Duodenal mucosa (tissue), 2 donors: Measurements from ENCODE around the gene ACIN1.

Experiments
- H3K27ac ChIP-seq: one replicate; pipeline ENCODE4 v1.7.0; 2013; ENCODE audit warnings: low read depth, low read length
- H3K27me3 ChIP-seq, 2 donors: one replicate each; pipeline ENCODE4 v1.7.0; 2013; ENCODE audit warnings: low read length in 2 of 2, control low read depth in 1 of 2; ENCODE audit not compliant: insufficient read depth in 2 of 2, control insufficient read depth in 1 of 2
- H3K36me3 ChIP-seq, 2 donors: one replicate each; pipeline ENCODE4 v1.7.0; 2013; ENCODE audit warnings: low read length in 2 of 2, control low read depth in 1 of 2; ENCODE audit not compliant: insufficient read depth in 2 of 2, control insufficient read depth in 1 of 2
- H3K4me1 ChIP-seq, 2 donors: one replicate each; pipeline ENCODE4 v1.7.0; 2013; ENCODE audit warnings: low read length in 2 of 2, control low read depth in 1 of 2; ENCODE audit not compliant: insufficient read depth in 2 of 2, control insufficient read depth in 1 of 2
- H3K4me3 ChIP-seq, 2 donors: one replicate each; pipeline ENCODE4 v1.7.0; 2013; ENCODE audit warnings: low read length in 2 of 2, low read depth in 1 of 2
- H3K9ac ChIP-seq, 2 donors: one replicate each; pipeline ENCODE4 v1.7.0; 2013; ENCODE audit warnings: low read length in 2 of 2, low read depth in 1 of 2
- H3K9me3 ChIP-seq, 2 donors: one replicate each; pipeline ENCODE4 v1.7.0; 2013; ENCODE audit warnings: low read length in 2 of 2, control low read depth in 1 of 2; ENCODE audit not compliant: control insufficient read depth in 1 of 2

ACIN1 gene

GRCh38 chr14:23057757-23058653 lies 36.9 kb downstream of the ACIN1 start:
- no peak overlapping the region for H3K27ac ChIP-seq
- no peaks in the 10 kb centered on the region for H3K27me3 ChIP-seq
- peaks cover 14 to 17% of the 10 kb centered on the region in 2 donors for H3K4me1 ChIP-seq
- no peaks in the 10 kb centered on the region for H3K9me3 ChIP-seq
- H3K36me3 ChIP-seq: peaks cover 26 to 38% of the 10 kb centered on the region in 2 donors
- peak overlapping the region in 1 of 2 donors; percentile 66 for H3K9ac ChIP-seq
- H3K4me3 ChIP-seq: peak overlapping the region; percentile 72 to 74

GRCh38 chr14:23056956-23057756 lies 37.8 kb downstream of the ACIN1 start, which contains the start of gene CDH24:
CDH24 (minus strand) TSS chr14:23057520; CDS start chr14:23055733, 1,787 bp downstream.
- Histone ChIP-seq H3K27me3 (no peaks in the 10 kb centered on the region), H3K36me3 (peaks cover 18 to 29% of the 10 kb centered on the region in 2 donors), H3K4me1 (peaks cover 14 to 17% of the 10 kb centered on the region in 2 donors), H3K9ac (peak within 1 kb of the TSS; percentile 33 to 66), H3K27ac (no peak within 1 kb of the TSS), H3K9me3 (no peaks in the 10 kb centered on the region), H3K4me3 (peak within 1 kb of the TSS; percentile 72 to 74)

GRCh38 chr14:23056145-23056955 lies 38.6 kb downstream of the ACIN1 start:
- Histone ChIP-seq H3K27me3 (no peaks in the 10 kb centered on the region), H3K4me3 (peak overlapping the region; percentile 48 to 61), H3K9me3 (no peaks in the 10 kb centered on the region), H3K4me1 (peaks cover 14 to 17% of the 10 kb centered on the region in 2 donors), H3K27ac (no peak overlapping the region), H3K9ac (peak overlapping the region; percentile 26 to 45), H3K36me3 (peaks cover 14 to 26% of the 10 kb centered on the region in 2 donors)

DNA sequence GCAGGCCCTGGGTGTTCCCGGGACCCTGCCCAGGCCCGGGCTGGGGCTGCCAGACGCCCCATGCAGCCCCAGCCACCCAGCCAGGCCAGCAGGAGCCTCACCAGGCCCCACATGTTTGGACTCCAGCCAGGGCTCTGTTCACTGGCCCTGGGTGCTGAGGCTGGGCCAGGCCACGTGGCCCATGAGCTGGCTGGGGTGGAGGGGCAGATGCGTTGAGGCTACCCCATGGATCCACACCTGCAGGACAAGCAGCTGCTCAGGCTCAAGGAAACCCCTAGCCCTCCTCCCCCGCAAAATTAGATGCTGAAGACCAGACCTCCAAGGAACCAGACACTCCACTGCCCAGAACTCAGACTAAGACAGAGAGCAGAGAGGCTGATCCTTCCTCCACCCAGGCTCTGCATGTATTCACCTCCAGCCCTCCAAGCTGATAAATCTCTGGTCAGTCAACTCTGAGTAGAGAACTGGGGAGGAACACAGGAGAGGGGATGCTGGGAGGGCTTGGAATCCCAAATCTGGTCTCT lies 39.3 kb downstream of the ACIN1 start:
- H3K27me3 ChIP-seq: no peaks in the 10 kb centered on the region
- H3K4me1 ChIP-seq: peaks cover 14 to 17% of the 10 kb centered on the region in 2 donors
- no peak overlapping the region for H3K9ac ChIP-seq
- H3K4me3 ChIP-seq: no peak overlapping the region
- no peaks in the 10 kb centered on the region for H3K9me3 ChIP-seq
- H3K27ac ChIP-seq: no peak overlapping the region
- H3K36me3 ChIP-seq: peaks cover 9 to 19% of the 10 kb centered on the region in 2 donors

DNA sequence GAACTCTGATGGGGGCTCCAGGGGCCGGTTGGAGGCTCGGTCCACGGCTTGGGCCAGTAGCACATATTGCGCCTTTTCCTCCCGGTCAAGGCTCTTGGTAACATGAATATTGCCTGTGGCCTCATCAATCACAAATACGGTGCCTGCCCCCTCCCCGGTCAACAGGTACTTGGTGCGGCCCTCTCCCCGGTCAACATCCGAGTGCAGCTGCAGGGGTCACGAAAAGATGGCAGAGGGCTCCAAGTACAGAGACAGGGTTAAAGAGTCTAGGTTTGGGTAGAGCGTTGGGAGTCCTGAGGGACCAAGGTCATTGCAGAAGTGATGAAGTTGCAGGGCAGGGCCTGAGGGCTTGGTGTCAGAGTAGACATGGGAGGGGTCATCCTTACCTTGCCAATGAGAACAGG lies 39.8 kb downstream of the ACIN1 start:
- H3K36me3 ChIP-seq: peaks cover 8 to 14% of the 10 kb centered on the region in 2 donors
- H3K9ac ChIP-seq: no peak overlapping the region
- no peak overlapping the region for H3K4me3 ChIP-seq
- peaks cover 14 to 17% of the 10 kb centered on the region in 2 donors for H3K4me1 ChIP-seq
- H3K27ac ChIP-seq: no peak overlapping the region
- H3K9me3 ChIP-seq: no peaks in the 10 kb centered on the region
- no peaks in the 10 kb centered on the region for H3K27me3 ChIP-seq

DNA sequence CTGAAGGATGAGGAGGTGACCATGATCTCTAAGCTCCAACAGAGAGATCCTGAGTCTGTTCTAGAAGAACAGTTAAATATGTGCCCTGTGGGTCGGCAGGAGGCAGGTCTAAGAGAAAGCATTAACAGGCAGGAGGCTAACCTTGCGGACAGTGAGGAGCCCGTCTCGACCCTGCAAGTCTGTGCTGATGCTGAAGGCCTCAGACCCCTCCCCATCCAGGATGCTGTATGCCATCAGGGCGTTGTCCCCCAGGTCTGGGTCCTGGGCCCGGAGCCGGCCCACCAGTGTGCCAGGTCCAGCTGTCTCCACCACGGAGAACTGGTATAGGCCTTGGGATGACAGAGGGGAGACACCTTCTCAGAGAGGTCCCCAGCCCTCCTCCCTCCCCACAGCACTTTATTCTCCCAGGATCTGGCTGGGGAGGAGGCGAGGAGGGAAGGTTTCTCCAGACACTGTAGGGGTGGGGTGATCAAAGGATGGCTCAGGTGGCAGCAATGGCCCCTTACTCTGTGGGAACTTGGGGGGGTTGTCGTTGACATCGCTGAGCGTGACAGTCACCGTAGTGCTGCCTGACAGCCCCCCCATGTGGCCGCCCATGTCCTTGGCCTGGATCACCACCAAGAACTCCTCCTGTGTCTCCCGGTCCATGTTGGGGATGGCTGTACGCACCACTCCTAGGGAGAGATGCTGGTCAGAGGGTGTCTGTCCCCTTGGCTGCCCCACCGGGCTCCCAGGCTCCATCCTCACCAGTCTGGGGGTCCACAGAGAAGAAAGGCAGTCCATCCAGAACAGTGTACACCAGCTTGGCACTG lies 40.7 kb downstream of the ACIN1 start:
- H3K9me3 ChIP-seq: no peaks in the 10 kb centered on the region
- no peak overlapping the region for H3K9ac ChIP-seq
- H3K27ac ChIP-seq: no peak overlapping the region
- H3K4me3 ChIP-seq: no peak overlapping the region
- H3K36me3 ChIP-seq: peaks cover 6% of the 10 kb centered on the region in 2 donors
- no peaks in the 10 kb centered on the region for H3K27me3 ChIP-seq
- H3K4me1 ChIP-seq: peaks cover 14 to 17% of the 10 kb centered on the region in 2 donors

DNA sequence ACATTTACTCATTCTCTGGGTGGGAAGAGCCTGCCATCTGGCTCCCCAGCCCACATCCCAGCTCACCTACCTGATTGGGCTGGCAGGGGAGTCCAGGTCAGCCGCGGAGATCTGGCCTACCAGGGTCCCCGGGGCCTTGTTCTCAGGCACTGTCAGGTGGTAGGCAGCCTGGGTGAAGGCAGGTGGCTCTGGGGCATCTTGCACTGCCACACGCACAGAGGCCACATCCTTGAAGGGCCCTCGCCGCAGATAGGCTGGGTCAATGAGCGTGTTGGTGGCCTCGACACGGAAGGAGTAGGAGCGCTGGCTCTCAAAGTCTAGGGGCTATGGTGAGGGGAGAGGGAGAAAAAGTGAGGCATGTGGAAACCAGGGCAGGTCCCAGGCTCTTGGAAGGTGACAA lies 41.5 kb downstream of the ACIN1 start:
- Histone ChIP-seq H3K9me3 (no peaks in the 10 kb centered on the region), H3K27me3 (no peaks in the 10 kb centered on the region), H3K4me3 (no peak overlapping the region), H3K4me1 (peaks cover 14 to 17% of the 10 kb centered on the region in 2 donors), H3K36me3 (no peaks in the 10 kb centered on the region), H3K9ac (no peak overlapping the region), H3K27ac (no peak overlapping the region)

DNA sequence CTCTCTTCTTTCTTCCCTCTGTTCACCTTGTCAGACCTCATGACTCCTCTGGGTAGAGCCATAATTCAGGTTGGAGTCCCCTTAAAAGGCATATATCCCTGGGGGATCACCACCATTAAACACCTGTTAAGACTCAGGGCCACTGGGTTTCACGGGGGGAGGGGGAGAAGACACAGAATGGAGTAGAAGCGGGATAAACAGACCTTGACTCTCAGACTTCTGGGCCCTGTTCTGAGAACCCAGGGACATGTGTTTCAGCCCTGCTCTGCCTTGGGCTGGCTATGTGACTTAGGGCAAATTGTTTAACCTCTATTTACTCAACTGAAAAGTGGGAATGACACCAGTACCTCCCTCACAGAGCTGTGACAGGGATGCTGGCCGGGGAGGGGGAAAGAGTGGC lies 42.3 kb downstream of the ACIN1 start:
- H3K36me3 ChIP-seq: no peaks in the 10 kb centered on the region
- H3K9ac ChIP-seq: no peak overlapping the region

DNA sequence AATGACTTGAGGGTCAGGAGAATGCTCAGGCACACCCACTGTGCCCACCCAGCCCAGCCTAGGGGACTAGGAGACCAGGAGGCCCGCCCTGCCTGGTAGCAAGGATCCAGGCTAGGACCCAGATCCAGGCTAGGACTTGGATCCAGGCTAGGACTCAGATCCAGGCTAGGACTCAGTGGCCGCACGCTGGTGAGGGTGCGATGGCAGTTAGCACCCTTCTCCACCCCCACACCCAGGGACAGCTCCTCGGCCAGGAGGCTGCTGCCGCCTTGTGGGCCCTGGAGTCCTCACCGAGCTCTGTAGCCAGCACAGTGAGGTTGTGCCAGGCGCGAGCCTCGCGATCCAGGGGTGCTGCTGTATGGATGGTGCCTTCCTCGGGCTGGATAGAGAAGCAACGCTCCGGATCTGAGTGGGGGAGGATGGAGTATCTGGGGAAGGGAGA lies 42.7 kb downstream of the ACIN1 start:
- Histone ChIP-seq H3K4me3 (no peak overlapping the region), H3K36me3 (no peaks in the 10 kb centered on the region), H3K9ac (no peak overlapping the region), H3K27me3 (no peaks in the 10 kb centered on the region), H3K9me3 (no peaks in the 10 kb centered on the region), H3K27ac (no peak overlapping the region), H3K4me1 (peaks cover 10 to 14% of the 10 kb centered on the region in 2 donors)

More for the DNA sequence above, 42.3 kb downstream of the ACIN1 start:
- H3K9me3 ChIP-seq: no peaks in the 10 kb centered on the region
- no peak overlapping the region for H3K4me3 ChIP-seq
- H3K4me1 ChIP-seq: peaks cover 10 to 14% of the 10 kb centered on the region in 2 donors
- H3K27me3 ChIP-seq: no peaks in the 10 kb centered on the region
- H3K27ac ChIP-seq: no peak overlapping the region
